DND-41 (cell line): ENCODE data around the gene TMCC1.

ENCODE experiments used
- EZH2 ChIP-seq: IDR thresholded peaks from 3 replicates; pipeline ENCODE4 v1.6.1; 2012; ENCODE audit warnings: borderline replicate concordance, low read depth, mild to moderate bottlenecking, moderate library complexity, low read length, inconsistent platforms; ENCODE audit not compliant: severe bottlenecking
- TF ChIP-seq, protein P1 (sequence below): IDR thresholded peaks from 2 replicates; pipeline ENCODE4 v1.5.1; 2012; ENCODE audit warnings: borderline replicate concordance, low read length, moderate library complexity, mild to moderate bottlenecking; ENCODE audit not compliant: poor library complexity, severe bottlenecking; ENCODE audit errors: extremely low read depth

DNA sequence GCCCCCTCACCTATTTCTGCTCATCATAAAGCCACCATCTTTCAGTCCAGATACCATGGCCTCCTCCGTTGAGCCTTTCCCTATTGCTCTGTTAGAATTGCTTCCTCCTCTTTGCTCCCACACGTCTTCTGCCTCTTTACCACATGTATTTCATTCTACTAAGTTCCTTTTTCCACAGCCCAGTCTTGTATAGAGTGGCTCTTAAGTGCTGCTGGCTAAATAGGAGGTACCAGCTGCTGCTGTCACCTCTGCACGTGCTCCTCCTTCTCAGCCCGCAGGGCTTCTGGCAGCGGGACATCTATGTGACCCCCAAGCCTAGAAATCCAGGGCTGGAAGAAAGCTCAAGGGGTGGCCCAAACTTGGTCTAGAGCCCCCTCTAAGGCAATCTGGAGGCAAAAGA lies 248.2 kb downstream of the TMCC1 start:
- TF ChIP-seq, protein P1, sequence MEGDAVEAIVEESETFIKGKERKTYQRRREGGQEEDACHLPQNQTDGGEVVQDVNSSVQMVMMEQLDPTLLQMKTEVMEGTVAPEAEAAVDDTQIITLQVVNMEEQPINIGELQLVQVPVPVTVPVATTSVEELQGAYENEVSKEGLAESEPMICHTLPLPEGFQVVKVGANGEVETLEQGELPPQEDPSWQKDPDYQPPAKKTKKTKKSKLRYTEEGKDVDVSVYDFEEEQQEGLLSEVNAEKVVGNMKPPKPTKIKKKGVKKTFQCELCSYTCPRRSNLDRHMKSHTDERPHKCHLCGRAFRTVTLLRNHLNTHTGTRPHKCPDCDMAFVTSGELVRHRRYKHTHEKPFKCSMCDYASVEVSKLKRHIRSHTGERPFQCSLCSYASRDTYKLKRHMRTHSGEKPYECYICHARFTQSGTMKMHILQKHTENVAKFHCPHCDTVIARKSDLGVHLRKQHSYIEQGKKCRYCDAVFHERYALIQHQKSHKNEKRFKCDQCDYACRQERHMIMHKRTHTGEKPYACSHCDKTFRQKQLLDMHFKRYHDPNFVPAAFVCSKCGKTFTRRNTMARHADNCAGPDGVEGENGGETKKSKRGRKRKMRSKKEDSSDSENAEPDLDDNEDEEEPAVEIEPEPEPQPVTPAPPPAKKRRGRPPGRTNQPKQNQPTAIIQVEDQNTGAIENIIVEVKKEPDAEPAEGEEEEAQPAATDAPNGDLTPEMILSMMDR = no peak
- no peak for TF ChIP-seq EZH2
